Stimulated activated CD4-positive, alpha-beta T cell treated with anti-CD3 and anti-CD28 coated beads, Interleukin-1b, Interleukin-23, amount 100 ng/mL, for 24 hours (primary cell): ENCODE measurements around the gene CLRN1.
"Not testable (repeated sequence)": the region's sequence is repeated elsewhere in the genome, so short reads cannot be mapped to it uniquely, and the experiment has no call there.

ENCODE experiments used
- DNase-seq, 4 experiments: peaks; one replicate each; pipeline ENCODE4 v3.0.0-alpha.2; 2020; ENCODE audit warnings: low read depth in 4 of 4, low spot score in 1 of 4

The CLRN1 gene

GRCh38 chr3:150972366-150973071 is at the start of gene CLRN1:
CLRN1 (minus strand) TSS chr3:150972727; CDS start chr3:150972708, 19 bp downstream.
- DNase-seq = no peak

- DNase-seq = no peak
These were observed 43.9 kb upstream of the CLRN1 start for GRCh38 chr3:151016478-151016795.

GRCh38 chr3:151015767-151016477 is 43.4 kb upstream of the CLRN1 start:
- DNase-seq = no peak

- DNase-seq = no peak
These were observed 42.7 kb upstream of the CLRN1 start for GRCh38 chr3:151015181-151015580.

GRCh38 chr3:151014501-151015018 is 42.0 kb upstream of the CLRN1 start:
- DNase-seq = no peak

GRCh38 chr3:151012753-151013152 is 40.2 kb upstream of the CLRN1 start:
- no peak for DNase-seq

GRCh38 chr3:151011427-151011826 is 38.9 kb upstream of the CLRN1 start:
- DNase-seq = no peak

GRCh38 chr3:151009981-151010380 is 37.5 kb upstream of the CLRN1 start:
- no peak for DNase-seq

- no peak for DNase-seq
These were observed 36.9 kb upstream of the CLRN1 start for GRCh38 chr3:151009430-151009829.

- no peak for DNase-seq
These were observed 36.2 kb upstream of the CLRN1 start for GRCh38 chr3:151008699-151009098.

GRCh38 chr3:151003768-151004134 is 31.2 kb upstream of the CLRN1 start:
- DNase-seq = no peak

GRCh38 chr3:151003029-151003767 is 30.7 kb upstream of the CLRN1 start:
- no peak for DNase-seq

GRCh38 chr3:151002003-151002981 is 29.8 kb upstream of the CLRN1 start:
- no peak for DNase-seq

GRCh38 chr3:150998996-150999395 is 26.5 kb upstream of the CLRN1 start:
- no peak for DNase-seq

GRCh38 chr3:150996731-150997130 is 24.2 kb upstream of the CLRN1 start:
- DNase-seq = no peak

GRCh38 chr3:150995510-150995909 is 23.0 kb upstream of the CLRN1 start:
- no peak for DNase-seq

- no peak for DNase-seq
These were observed 16.7 kb upstream of the CLRN1 start for GRCh38 chr3:150989208-150989607.

GRCh38 chr3:150988395-150988794 is 15.9 kb upstream of the CLRN1 start:
- DNase-seq = not testable (repeated sequence)

- no peak for DNase-seq
These were observed 13.2 kb upstream of the CLRN1 start for GRCh38 chr3:150985711-150986110.

GRCh38 chr3:150984066-150984465 is 11.5 kb upstream of the CLRN1 start:
- DNase-seq = no peak
